Measurements from ENCODE around the gene DUSP28. TPM values are rescaled to one million over a fixed set of nuclear protein-coding genes. Genes with fewer than 3 reads are reported as not detected.

The DUSP28 gene
- total and polyA plus RNA-seq, 2 of the 13 experiments (the other 11 are each of a cell fraction or from before 2014, with no cell fraction given): 5.2 to 8.6 TPM

- TF ChIP-seq ZNF678 (CRISPR knock-in tag; IDR thresholded peaks at IDR 0.05): no peak
- TF ChIP-seq YY1 (IDR thresholded peaks at IDR 0.05; ENCODE audit: insufficient read depth, insufficient replicate concordance, low read depth, low read length): peak; percentile 37
- TF ChIP-seq, protein P1, sequence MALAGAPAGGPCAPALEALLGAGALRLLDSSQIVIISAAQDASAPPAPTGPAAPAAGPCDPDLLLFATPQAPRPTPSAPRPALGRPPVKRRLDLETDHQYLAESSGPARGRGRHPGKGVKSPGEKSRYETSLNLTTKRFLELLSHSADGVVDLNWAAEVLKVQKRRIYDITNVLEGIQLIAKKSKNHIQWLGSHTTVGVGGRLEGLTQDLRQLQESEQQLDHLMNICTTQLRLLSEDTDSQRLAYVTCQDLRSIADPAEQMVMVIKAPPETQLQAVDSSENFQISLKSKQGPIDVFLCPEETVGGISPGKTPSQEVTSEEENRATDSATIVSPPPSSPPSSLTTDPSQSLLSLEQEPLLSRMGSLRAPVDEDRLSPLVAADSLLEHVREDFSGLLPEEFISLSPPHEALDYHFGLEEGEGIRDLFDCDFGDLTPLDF (CRISPR knock-in tag; IDR thresholded peaks at IDR 0.05): no peak
- peak; percentile 64 for TF ChIP-seq BCL6 (CRISPR knock-in tag; IDR thresholded peaks at IDR 0.05)
- 0 out of 2 replicates have a peak, but pooled peaks have one; percentile 26 for TF ChIP-seq ZBTB3 (CRISPR knock-in tag; IDR thresholded peaks at IDR 0.05; ENCODE audit: borderline replicate concordance, low read depth)
- no peak for TF ChIP-seq TP53 (CRISPR knock-in tag; conservative IDR thresholded peaks at IDR 0.05)
- TF ChIP-seq ZNF10 (CRISPR knock-in tag; IDR thresholded peaks at IDR 0.05; ENCODE audit: borderline replicate concordance, low read depth): no peak
- no peak for TF ChIP-seq ZIK1 (CRISPR knock-in tag; IDR thresholded peaks at IDR 0.05; ENCODE audit: borderline replicate concordance, low read depth)
- no peak for TF ChIP-seq SMARCC2 (IDR thresholded peaks at IDR 0.05)
- TF ChIP-seq TBL1XR1 (IDR thresholded peaks at IDR 0.05; ENCODE audit: borderline replicate concordance, low read length, partially characterized antibody): no peak
- TF ChIP-seq ZNF749 (CRISPR knock-in tag; IDR thresholded peaks at IDR 0.05; ENCODE audit: borderline replicate concordance): peak; percentile 84; the same call in 1 of the 2 replicates
- peak; percentile 91 for TF ChIP-seq CTCF (CRISPR knock-in tag; IDR thresholded peaks at IDR 0.05)
- TF ChIP-seq, protein P2, sequence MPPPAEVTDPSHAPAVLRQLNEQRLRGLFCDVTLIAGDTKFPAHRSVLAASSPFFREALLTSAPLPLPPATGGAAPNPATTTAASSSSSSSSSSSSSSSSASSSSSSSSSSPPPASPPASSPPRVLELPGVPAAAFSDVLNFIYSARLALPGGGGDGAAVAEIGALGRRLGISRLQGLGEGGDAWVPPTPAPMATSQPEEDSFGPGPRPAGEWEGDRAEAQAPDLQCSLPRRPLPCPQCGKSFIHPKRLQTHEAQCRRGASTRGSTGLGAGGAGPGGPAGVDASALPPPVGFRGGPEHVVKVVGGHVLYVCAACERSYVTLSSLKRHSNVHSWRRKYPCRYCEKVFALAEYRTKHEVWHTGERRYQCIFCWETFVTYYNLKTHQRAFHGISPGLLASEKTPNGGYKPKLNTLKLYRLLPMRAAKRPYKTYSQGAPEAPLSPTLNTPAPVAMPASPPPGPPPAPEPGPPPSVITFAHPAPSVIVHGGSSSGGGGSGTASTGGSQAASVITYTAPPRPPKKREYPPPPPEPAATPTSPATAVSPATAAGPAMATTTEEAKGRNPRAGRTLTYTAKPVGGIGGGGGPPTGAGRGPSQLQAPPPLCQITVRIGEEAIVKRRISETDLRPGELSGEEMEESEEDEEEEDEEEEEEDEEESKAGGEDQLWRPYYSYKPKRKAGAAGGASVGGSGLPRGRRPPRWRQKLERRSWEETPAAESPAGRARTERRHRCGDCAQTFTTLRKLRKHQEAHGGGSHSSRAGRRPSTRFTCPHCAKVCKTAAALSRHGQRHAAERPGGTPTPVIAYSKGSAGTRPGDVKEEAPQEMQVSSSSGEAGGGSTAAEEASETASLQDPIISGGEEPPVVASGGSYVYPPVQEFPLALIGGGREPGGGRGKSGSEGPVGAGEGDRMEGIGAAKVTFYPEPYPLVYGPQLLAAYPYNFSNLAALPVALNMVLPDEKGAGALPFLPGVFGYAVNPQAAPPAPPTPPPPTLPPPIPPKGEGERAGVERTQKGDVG (CRISPR knock-in tag; IDR thresholded peaks at IDR 0.05; ENCODE audit: borderline replicate concordance): 0 out of 2 replicates have a peak, but pooled peaks have one; percentile 71
- TF ChIP-seq ZNF550 (CRISPR knock-in tag; IDR thresholded peaks at IDR 0.05; ENCODE audit: borderline replicate concordance): no peak
- TF ChIP-seq, protein P3, sequence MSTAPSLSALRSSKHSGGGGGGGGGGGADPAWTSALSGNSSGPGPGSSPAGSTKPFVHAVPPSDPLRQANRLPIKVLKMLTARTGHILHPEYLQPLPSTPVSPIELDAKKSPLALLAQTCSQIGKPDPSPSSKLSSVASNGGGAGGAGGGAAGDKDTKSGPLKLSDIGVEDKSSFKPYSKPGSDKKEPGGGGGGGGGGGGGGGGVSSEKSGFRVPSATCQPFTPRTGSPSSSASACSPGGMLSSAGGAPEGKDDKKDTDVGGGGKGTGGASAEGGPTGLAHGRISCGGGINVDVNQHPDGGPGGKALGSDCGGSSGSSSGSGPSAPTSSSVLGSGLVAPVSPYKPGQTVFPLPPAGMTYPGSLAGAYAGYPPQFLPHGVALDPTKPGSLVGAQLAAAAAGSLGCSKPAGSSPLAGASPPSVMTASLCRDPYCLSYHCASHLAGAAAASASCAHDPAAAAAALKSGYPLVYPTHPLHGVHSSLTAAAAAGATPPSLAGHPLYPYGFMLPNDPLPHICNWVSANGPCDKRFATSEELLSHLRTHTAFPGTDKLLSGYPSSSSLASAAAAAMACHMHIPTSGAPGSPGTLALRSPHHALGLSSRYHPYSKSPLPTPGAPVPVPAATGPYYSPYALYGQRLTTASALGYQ (CRISPR knock-in tag; IDR thresholded peaks at IDR 0.05): no peak; the same call in 1 of the 2 replicates
- TF ChIP-seq, protein P4, sequence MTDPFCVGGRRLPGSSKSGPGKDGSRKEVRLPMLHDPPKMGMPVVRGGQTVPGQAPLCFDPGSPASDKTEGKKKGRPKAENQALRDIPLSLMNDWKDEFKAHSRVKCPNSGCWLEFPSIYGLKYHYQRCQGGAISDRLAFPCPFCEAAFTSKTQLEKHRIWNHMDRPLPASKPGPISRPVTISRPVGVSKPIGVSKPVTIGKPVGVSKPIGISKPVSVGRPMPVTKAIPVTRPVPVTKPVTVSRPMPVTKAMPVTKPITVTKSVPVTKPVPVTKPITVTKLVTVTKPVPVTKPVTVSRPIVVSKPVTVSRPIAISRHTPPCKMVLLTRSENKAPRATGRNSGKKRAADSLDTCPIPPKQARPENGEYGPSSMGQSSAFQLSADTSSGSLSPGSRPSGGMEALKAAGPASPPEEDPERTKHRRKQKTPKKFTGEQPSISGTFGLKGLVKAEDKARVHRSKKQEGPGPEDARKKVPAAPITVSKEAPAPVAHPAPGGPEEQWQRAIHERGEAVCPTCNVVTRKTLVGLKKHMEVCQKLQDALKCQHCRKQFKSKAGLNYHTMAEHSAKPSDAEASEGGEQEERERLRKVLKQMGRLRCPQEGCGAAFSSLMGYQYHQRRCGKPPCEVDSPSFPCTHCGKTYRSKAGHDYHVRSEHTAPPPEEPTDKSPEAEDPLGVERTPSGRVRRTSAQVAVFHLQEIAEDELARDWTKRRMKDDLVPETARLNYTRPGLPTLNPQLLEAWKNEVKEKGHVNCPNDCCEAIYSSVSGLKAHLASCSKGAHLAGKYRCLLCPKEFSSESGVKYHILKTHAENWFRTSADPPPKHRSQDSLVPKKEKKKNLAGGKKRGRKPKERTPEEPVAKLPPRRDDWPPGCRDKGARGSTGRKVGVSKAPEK (CRISPR knock-in tag; IDR thresholded peaks at IDR 0.05; ENCODE audit: borderline replicate concordance): no peak
Observed at GRCh38 chr2:240579771-240580614, 19.8 kb downstream of the DUSP28 start (continued).
